ENCODE data around the gene YWHAQ. TPM values are rescaled to one million over a fixed set of nuclear protein-coding genes. Genes with fewer than 3 reads are reported as not detected.

YWHAQ gene
- total RNA-seq, 1 donor from 2014 or later: 191 TPM

DNA sequence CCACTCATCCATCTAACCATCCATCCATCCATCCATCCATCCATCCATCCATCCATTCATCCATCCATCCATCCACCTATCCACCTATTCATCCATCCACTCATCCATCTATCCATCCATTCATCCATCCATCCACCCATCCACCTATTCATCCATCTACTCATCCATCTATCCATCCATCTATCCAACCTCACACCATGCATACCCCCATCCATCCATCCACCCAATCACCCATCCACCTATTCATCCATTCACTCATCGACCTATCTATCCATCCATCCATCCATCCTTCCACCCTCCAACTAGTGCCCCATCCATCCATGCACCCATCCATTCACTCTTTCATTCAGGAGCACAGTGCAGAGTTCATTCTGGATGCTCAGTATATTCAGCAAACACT is 21.5 kb upstream of the YWHAQ start:
- Histone ChIP-seq H3K9me3 (no peaks in the 10 kb centered on the region), H3K4me1 (no peaks in the 10 kb centered on the region), H3K27ac (no peak overlapping the region), H3K36me3 (no peaks in the 10 kb centered on the region), H3K27me3 (no peaks in the 10 kb centered on the region), H3K4me3 (no peak overlapping the region)
- ATAC-seq (no peak), DNase-seq (no peak)
- TF ChIP-seq, protein P1, sequence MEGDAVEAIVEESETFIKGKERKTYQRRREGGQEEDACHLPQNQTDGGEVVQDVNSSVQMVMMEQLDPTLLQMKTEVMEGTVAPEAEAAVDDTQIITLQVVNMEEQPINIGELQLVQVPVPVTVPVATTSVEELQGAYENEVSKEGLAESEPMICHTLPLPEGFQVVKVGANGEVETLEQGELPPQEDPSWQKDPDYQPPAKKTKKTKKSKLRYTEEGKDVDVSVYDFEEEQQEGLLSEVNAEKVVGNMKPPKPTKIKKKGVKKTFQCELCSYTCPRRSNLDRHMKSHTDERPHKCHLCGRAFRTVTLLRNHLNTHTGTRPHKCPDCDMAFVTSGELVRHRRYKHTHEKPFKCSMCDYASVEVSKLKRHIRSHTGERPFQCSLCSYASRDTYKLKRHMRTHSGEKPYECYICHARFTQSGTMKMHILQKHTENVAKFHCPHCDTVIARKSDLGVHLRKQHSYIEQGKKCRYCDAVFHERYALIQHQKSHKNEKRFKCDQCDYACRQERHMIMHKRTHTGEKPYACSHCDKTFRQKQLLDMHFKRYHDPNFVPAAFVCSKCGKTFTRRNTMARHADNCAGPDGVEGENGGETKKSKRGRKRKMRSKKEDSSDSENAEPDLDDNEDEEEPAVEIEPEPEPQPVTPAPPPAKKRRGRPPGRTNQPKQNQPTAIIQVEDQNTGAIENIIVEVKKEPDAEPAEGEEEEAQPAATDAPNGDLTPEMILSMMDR (IDR thresholded peaks at IDR 0.05): no peak
- intact Hi-C loops (cut with DNase I): no loop called here

DNA sequence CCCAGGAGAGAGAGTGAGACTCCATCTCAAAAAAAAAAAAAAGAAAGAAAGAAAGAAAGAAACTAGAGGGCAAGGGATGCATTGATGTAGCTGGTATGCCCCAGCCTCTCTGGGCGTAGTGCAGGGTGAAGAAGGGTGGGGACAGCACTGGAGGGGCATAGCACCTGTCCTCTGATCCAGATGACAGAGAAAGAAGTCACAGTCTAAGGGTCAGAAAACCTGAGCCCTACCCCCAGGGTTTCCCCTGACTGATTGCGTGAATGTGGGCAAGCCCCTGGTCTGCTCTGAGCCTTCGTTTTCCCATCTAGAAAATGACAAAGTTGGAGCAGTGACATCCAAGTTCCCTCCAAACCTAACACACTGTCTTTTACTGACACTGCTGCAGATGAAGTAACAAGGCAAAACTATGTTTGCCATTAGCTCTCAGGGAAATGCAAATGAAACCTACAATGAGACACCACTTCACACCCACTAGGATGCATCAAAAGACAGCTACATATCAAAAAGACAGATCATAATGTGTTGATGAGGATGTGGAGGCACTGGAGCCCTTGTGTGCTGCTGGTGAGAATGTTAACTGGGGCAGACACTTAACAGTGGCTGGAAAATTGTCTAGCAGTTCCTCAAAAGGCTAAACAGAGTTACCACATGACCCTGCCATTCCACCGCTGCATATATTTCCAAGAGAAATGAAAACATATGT is 19.5 kb upstream of the YWHAQ start:
- DNase-seq (no peak), ATAC-seq (no peak)

DNA sequence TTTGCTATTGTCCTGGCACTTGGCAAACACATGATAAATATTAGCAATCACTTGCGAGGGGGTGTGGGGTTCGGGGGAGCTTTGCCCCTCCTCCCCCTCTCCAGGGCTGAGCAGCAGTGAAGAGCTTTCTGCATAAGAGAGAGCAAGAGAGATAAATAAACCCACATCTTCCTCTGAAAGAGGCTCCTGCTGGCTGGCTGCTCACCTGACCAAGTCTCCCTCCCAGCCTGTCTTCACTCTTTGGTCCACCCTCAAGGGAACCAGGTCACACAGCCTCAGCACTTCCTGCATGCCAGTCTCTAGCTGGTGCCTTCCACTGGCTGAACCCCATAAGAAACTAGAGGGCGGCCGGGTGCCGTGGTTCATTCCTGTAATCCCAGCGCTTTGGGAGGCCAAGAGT is 18.5 kb upstream of the YWHAQ start:
- Histone ChIP-seq H3K27me3 (no peaks in the 10 kb centered on the region), H3K4me1 (no peaks in the 10 kb centered on the region), H3K9me3 (no peaks in the 10 kb centered on the region), H3K27ac (no peak overlapping the region), H3K4me3 (no peak overlapping the region), H3K36me3 (no peaks in the 10 kb centered on the region)
- DNase-seq: no peak
- TF ChIP-seq, protein P1 (IDR thresholded peaks at IDR 0.05): no peak
- no peak for ATAC-seq
- intact Hi-C loops (cut with DNase I): no loop called here

More for the DNA sequence above, 19.5 kb upstream of the YWHAQ start:
- Histone ChIP-seq H3K27ac (no peak overlapping the region), H3K4me1 (no peaks in the 10 kb centered on the region), H3K27me3 (no peaks in the 10 kb centered on the region), H3K36me3 (no peaks in the 10 kb centered on the region), H3K4me3 (no peak overlapping the region), H3K9me3 (no peaks in the 10 kb centered on the region)
- intact Hi-C loops (cut with DNase I): no loop called here
- TF ChIP-seq, protein P1 (IDR thresholded peaks at IDR 0.05): no peak

DNA sequence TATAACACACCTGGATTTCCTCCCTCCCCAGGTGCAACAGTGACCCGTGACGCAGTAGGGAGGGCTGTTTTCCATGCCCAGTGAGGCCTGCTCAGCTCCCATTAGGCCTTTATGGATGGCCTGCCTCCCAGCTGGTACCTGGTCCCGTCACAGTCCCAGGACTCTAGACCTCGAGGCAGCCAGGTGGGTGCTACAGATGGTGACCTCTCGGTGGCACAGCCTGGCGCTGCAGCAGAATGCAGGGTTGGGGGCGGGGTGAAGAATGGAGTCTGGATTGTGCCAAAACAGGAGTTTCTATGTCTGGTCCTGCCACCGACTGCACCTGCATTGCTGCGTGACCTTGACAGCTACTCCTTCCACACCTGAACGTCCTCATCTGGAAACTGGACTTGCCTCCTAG is 18.0 kb upstream of the YWHAQ start:
- TF ChIP-seq, protein P1 (IDR thresholded peaks at IDR 0.05): no peak
- DNase-seq (no peak), ATAC-seq (no peak)

DNA sequence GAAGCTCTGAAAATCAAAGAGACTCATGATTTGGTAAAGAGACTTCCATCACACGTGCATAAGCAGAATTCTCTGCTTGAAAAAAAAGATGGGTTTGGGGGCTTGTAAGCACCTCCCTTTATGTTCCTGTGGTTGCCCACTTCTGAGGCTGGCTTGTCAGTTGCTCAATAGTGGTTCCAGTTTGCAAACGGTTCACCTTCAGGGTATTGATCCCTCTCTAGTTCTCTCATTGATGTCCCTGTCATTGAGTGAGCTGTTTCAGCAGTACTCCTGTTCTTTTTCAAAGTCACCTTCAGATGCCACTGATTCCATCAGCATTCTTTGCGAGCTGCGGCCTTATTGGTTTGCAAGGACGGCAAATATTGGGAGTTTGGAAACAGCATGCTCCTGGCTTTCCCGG is 17.1 kb upstream of the YWHAQ start:
- no peaks in the 10 kb centered on the region for H3K27me3 ChIP-seq
- no peaks in the 10 kb centered on the region for H3K36me3 ChIP-seq
- TF ChIP-seq, protein P1 (IDR thresholded peaks at IDR 0.05): no peak
- DNase-seq (no peak), ATAC-seq (no peak)
- no peak overlapping the region for H3K4me3 ChIP-seq
- intact Hi-C loops (cut with DNase I): no loop called here
- H3K4me1 ChIP-seq: no peaks in the 10 kb centered on the region
- no peaks in the 10 kb centered on the region for H3K9me3 ChIP-seq
- no peak overlapping the region for H3K27ac ChIP-seq

More for the DNA sequence above, 18.0 kb upstream of the YWHAQ start:
- no peak overlapping the region for H3K4me3 ChIP-seq
- H3K27ac ChIP-seq: no peak overlapping the region
- no peaks in the 10 kb centered on the region for H3K4me1 ChIP-seq
- H3K27me3 ChIP-seq: no peaks in the 10 kb centered on the region
- intact Hi-C loops (cut with DNase I): no loop called here
- no peaks in the 10 kb centered on the region for H3K36me3 ChIP-seq
- H3K9me3 ChIP-seq: no peaks in the 10 kb centered on the region

All from upper lobe of right lung (tissue), 1 donor.